Sigmoid colon (tissue), 7 donors: ENCODE results near the gene CLDN4. TPM values are rescaled to one million over a fixed set of nuclear protein-coding genes. Genes with fewer than 3 reads are reported as not detected.

Experiments used
- DNase-seq: peaks from one replicate; pipeline ENCODE4 v3.0.0-alpha.2; 2019
- H3K27ac ChIP-seq, 4 donors: fragments of 200-600 bp; sonication (generic); one replicate each; pipeline ENCODE4 v1.5.1; 2016 to 2019; ENCODE audit warnings: mild to moderate bottlenecking in 1 of 4
- H3K27me3 ChIP-seq, 3 donors: fragments of 200-600 bp; sonication (generic); one replicate each; pipeline ENCODE4 v1.5.1; 2019; ENCODE audit warnings: mild to moderate bottlenecking in 1 of 3
- H3K36me3 ChIP-seq, 4 donors: fragments of 200-600 bp; sonication (generic); one replicate each; pipeline ENCODE4 v1.5.1; 2016 to 2019
- H3K4me1 ChIP-seq, 4 donors: fragments of 200-600 bp; sonication (generic); one replicate each; pipeline ENCODE4 v1.5.1; 2017 to 2019
- H3K4me3 ChIP-seq, 4 donors: fragments of 200-600 bp; sonication (generic); one replicate each; pipeline ENCODE4 v1.5.1; 2017 to 2019; ENCODE audit warnings: mild to moderate bottlenecking in 2 of 4, moderate library complexity in 1 of 4
- H3K9me3 ChIP-seq, 4 donors: fragments of 200-600 bp in 3 of 4; sonication (generic) in 3 of 4; one replicate each; pipeline versions ENCODE4 v1.5.1 to v1.6.1; 2013 to 2019
- EP300 ChIP-seq, 4 donors: sonication (generic); formaldehyde crosslinking; IDR thresholded peaks; one replicate each; pipeline ENCODE4 v1.6.1; 2017; ENCODE audit warnings: antibody characterized with exemption in 4 of 4
- POLR2A ChIP-seq, 2 donors: fragments of 450-650 bp; IDR thresholded peaks; one replicate each; pipeline ENCODE4 v1.6.1; 2016; ENCODE audit warnings: antibody characterized with exemption in 2 of 2, mild to moderate bottlenecking in 2 of 2, moderate library complexity in 2 of 2
- POLR2AphosphoS5 ChIP-seq, 4 donors: sonication (generic); formaldehyde crosslinking; IDR thresholded peaks; one replicate each; pipeline ENCODE4 v1.6.1; 2017; ENCODE audit warnings: antibody characterized with exemption in 4 of 4
- WGBS, 2 donors: extraction: QIAGEN DNeasy Blood & Tissue Kit; methylation state at CpG; one replicate each; pipeline ENCODE4 v1.1.7; 2013; 5-methylcytosine and 5-hydroxymethylcytosine counted together
- intact Hi-C: fragments of 100-400 bp; cut with DNase I; formaldehyde crosslinking; loops from one replicate; pipeline ENCODE4 v1.15.1; 2023
- polyA plus RNA-seq, 3 donors: library from polyadenylated mRNA; stranded (reverse); fragments of 200-250 nt; gene quantifications; one replicate each; pipeline ENCODE4 v1.2.3, GENCODE V29; 2013
- total RNA-seq, 4 donors: library from RNA; depleted of rRNA; stranded (reverse); fragments of >200 nt; gene quantifications; one replicate each; pipeline ENCODE4 v1.1.0, GENCODE V29; 2016
- TF ChIP-seq, protein P1 (sequence below), 4 experiments: fragments of 450-650 bp in 3 of 4; fragments of 200-600 bp in 1 of 4; IDR thresholded peaks; one replicate each; pipeline ENCODE4 v1.5.1; 2016 to 2019; ENCODE audit warnings: antibody characterized with exemption in 4 of 4, mild to moderate bottlenecking in 3 of 4, moderate library complexity in 2 of 4
- donor health status: healthy with polysubstance abuse.
- donor health status: Bipolar disorder and iron deficiency.
- donor health status: healthy.

The CLDN4 gene
- total and polyA plus RNA-seq, 7 donors, result 0.16 to 690 (median 210) TPM; not detected in 2

DNA sequence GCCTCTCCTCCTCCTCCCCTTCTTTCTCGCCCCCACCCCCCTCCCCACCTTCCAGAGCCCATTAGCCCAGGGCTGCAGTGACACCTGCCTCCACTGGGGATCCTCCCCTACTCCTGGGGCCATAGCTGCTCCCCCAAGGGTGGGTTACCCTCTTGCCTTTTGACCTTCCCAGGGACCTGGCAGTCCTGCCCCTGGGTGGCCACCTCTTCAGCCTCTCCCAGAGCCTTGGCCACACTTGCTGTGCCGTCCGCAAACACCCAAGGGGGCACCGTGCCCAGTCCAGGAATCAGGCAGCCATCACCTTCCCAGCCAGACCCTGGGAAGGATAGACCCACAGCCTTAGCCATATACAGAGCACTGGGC lies 19.8 kb upstream of the CLDN4 start:
- no peak for TF ChIP-seq EP300 (IDR thresholded peaks at IDR 0.05)
- TF ChIP-seq, protein P1, sequence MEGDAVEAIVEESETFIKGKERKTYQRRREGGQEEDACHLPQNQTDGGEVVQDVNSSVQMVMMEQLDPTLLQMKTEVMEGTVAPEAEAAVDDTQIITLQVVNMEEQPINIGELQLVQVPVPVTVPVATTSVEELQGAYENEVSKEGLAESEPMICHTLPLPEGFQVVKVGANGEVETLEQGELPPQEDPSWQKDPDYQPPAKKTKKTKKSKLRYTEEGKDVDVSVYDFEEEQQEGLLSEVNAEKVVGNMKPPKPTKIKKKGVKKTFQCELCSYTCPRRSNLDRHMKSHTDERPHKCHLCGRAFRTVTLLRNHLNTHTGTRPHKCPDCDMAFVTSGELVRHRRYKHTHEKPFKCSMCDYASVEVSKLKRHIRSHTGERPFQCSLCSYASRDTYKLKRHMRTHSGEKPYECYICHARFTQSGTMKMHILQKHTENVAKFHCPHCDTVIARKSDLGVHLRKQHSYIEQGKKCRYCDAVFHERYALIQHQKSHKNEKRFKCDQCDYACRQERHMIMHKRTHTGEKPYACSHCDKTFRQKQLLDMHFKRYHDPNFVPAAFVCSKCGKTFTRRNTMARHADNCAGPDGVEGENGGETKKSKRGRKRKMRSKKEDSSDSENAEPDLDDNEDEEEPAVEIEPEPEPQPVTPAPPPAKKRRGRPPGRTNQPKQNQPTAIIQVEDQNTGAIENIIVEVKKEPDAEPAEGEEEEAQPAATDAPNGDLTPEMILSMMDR (IDR thresholded peaks at IDR 0.05), result no peak
- no peak for TF ChIP-seq POLR2A (IDR thresholded peaks at IDR 0.05)
- TF ChIP-seq POLR2AphosphoS5 (IDR thresholded peaks at IDR 0.05), result no peak
- no peaks in the 10 kb centered on the region for H3K9me3 ChIP-seq
- H3K27me3 ChIP-seq, result peaks cover 0 to 15% (median 0%) of the 10 kb centered on the region in 3 donors
- intact Hi-C loops, result loop anchor here (1.0 kb wide), 1 partner anchor 44 kb away; no protein-coding TSS in a partner anchor
- no peaks in the 10 kb centered on the region for H3K4me1 ChIP-seq
- no peak overlapping the region for H3K4me3 ChIP-seq
- 56 to 71% methylated on average over 4 of the region's 4 CpGs for WGBS, 2 donors
- DNase-seq, result peak; percentile 46
- H3K36me3 ChIP-seq, result no peaks in the 10 kb centered on the region
- no peak overlapping the region for H3K27ac ChIP-seq

DNA sequence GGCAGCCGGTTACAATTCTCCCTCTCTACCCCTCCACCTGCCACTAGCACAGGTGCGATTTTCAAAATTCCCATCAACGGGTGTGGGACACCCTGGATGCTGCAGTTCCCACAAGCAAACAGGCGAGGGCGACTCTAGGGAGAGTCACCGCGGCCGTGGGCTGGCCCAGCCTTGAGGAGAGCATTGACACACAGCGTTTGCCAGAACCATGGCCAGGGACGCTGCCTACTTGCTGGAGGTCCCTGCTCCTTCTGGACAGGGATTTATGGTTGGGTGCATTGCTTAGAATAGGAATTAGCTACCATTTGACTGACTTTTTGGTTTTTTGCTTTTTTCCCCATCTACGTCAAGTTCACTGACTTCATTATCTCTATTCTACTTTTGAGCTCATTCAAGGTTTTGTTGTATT lies 19.0 kb upstream of the CLDN4 start:
- Histone ChIP-seq H3K27me3 (peaks cover 0 to 15% (median 0%) of the 10 kb centered on the region in 3 donors), H3K36me3 (no peaks in the 10 kb centered on the region), H3K4me1 (no peaks in the 10 kb centered on the region), H3K27ac (no peak overlapping the region), H3K4me3 (no peak overlapping the region), H3K9me3 (no peaks in the 10 kb centered on the region)
- WGBS, 2 donors, result 10 to 14% methylated on average over 11 of the region's 11 CpGs
- peak; percentile 82 for DNase-seq
- TF ChIP-seq POLR2A (IDR thresholded peaks at IDR 0.05) (no peak), POLR2AphosphoS5 (IDR thresholded peaks at IDR 0.05) (no peak)
- TF ChIP-seq, protein P1 (IDR thresholded peaks at IDR 0.05), result peak in 3 of 4 experiments; percentile 79 to 83 (median 82)
- intact Hi-C loops, result loop anchor here (1.0 kb wide), 1 partner anchor 44 kb away; no protein-coding TSS in a partner anchor

DNA sequence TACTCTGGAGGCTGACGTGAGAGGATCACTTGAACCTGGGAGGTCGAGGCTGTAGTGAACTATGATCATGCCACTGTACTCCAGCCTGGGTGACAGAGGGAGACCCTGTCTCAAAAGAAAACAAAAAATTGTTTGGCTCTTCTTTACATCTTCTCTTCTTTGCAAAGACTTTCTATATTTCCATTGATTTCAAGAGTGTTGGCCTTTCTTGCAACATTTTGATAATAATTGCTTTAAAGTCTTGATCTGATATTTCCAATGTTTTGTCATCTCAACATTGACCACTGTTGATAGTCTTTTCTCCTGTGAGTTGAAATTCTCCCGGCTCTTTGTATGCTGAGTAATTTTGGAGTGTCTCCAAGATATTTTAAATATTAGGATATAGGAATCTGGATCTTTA lies 17.8 kb upstream of the CLDN4 start:
- no peaks in the 10 kb centered on the region for H3K36me3 ChIP-seq
- H3K4me1 ChIP-seq, result no peaks in the 10 kb centered on the region
- WGBS, 2 donors, result 84 to 93% methylated on average over 3 of the region's 3 CpGs
- TF ChIP-seq, protein P1 (IDR thresholded peaks at IDR 0.05), result no peak
- TF ChIP-seq POLR2A (IDR thresholded peaks at IDR 0.05) (no peak), EP300 (IDR thresholded peaks at IDR 0.05) (no peak), POLR2AphosphoS5 (IDR thresholded peaks at IDR 0.05) (no peak)
- H3K27me3 ChIP-seq, result peaks cover 0 to 15% (median 0%) of the 10 kb centered on the region in 3 donors
- no peak overlapping the region for H3K4me3 ChIP-seq
- no peaks in the 10 kb centered on the region for H3K9me3 ChIP-seq
- DNase-seq, result peak; percentile 26
- intact Hi-C loops, result no loop called here
- H3K27ac ChIP-seq, result no peak overlapping the region

DNA sequence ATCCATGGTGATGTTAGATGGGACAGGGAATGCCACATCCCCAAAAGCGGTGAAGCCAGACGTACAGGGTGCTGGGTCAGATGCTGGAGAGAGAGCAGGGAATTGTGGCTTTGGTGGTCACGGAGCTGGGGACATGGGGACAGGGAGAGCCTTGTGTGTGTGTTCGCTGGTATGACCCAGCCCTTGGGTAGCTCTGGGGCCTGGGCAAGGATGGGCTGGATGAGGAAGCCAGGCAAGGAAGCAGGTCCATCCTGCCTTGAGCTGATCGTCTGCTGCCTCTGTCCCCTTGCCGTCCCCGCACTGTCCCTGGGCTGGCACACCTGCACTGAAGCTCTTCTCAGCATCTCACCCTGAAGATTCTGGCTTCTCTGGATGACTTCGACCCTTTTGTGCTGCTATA lies 15.4 kb upstream of the CLDN4 start:
- no peaks in the 10 kb centered on the region for H3K4me1 ChIP-seq
- no peaks in the 10 kb centered on the region for H3K36me3 ChIP-seq
- TF ChIP-seq POLR2A (IDR thresholded peaks at IDR 0.05) (no peak), EP300 (IDR thresholded peaks at IDR 0.05) (no peak), POLR2AphosphoS5 (IDR thresholded peaks at IDR 0.05) (no peak)
- TF ChIP-seq, protein P1 (IDR thresholded peaks at IDR 0.05), result no peak
- no peak overlapping the region for H3K27ac ChIP-seq
- H3K4me3 ChIP-seq, result no peak overlapping the region
- WGBS, 2 donors, result 82 to 89% methylated on average over 8 of the region's 8 CpGs
- no peaks in the 10 kb centered on the region for H3K9me3 ChIP-seq
- peaks cover 0 to 13% (median 0%) of the 10 kb centered on the region in 3 donors for H3K27me3 ChIP-seq
- peak; percentile 38 for DNase-seq
- intact Hi-C loops, result no loop called here

DNA sequence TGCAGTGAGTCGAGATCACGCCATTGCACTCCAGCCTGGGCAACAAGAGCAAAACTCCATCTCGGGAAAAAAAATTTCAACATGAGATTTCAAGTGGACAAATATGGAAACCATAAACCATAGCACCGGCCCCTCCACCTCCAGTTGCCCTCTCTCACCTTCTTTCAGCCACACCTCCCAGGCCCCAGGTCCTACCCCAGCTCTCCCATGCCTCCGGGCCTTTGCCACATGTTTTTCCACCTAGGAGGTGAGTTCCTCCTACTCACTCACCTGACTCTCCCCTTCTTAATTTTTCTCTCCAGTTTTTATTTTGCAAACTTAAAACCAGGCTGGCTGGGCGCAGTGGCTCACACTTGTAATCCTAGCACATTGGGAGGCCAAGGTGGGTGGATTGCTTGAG lies 13.7 kb upstream of the CLDN4 start:
- Histone ChIP-seq H3K4me1 (no peaks in the 10 kb centered on the region), H3K27ac (no peak overlapping the region), H3K36me3 (no peaks in the 10 kb centered on the region), H3K9me3 (no peaks in the 10 kb centered on the region), H3K27me3 (no peaks in the 10 kb centered on the region), H3K4me3 (no peak overlapping the region)
- no peak for DNase-seq
- intact Hi-C loops, result no loop called here
- 95% methylated on average over 6 of the region's 6 CpGs for WGBS, 2 donors
- TF ChIP-seq, protein P1 (IDR thresholded peaks at IDR 0.05), result no peak
- TF ChIP-seq POLR2A (IDR thresholded peaks at IDR 0.05), result no peak
- TF ChIP-seq EP300 (IDR thresholded peaks at IDR 0.05), result no peak
